Fibroblast of lung (primary cell): ENCODE results near the gene NR3C2. TPM values are rescaled to one million over a fixed set of nuclear protein-coding genes. Genes with fewer than 3 reads are reported as not detected.

Experiments
- DNase-seq, 2 donors: peaks; one replicate each; pipeline versions ENCODE4 v3.0.0 to v3.0.0-alpha.2; 2010; ENCODE audit warnings: low read depth in 2 of 2
- H2AFZ ChIP-seq: 2 replicates; pipeline ENCODE4 v1.5.1; 2012; ENCODE audit warnings: low read length, control low read depth, inconsistent platforms
- H3K27ac ChIP-seq: 2 replicates; pipeline ENCODE4 v1.5.1; 2011; ENCODE audit warnings: low read length, control low read depth; ENCODE audit not compliant: insufficient read depth
- H3K27me3 ChIP-seq: 2 replicates; pipeline ENCODE4 v1.5.1; 2011; ENCODE audit warnings: mild to moderate bottlenecking, low read length; ENCODE audit not compliant: control insufficient read depth, insufficient read depth
- H3K36me3 ChIP-seq: 2 replicates; pipeline ENCODE4 v1.5.1; 2011; ENCODE audit warnings: low read length; ENCODE audit not compliant: control insufficient read depth, insufficient read depth
- H3K4me1 ChIP-seq: 2 replicates; pipeline ENCODE4 v1.5.1; 2011; ENCODE audit warnings: low read length; ENCODE audit not compliant: control insufficient read depth, insufficient read depth; ENCODE audit errors: extremely low read depth
- H3K4me2 ChIP-seq: 2 replicates; pipeline ENCODE4 v1.5.1; 2011; ENCODE audit warnings: low read length, control low read depth; ENCODE audit not compliant: insufficient read depth; ENCODE audit errors: extremely low read depth
- H3K4me3 ChIP-seq, 4 experiments: fragments of 200-600 bp in 1 of 4; sonication (generic) in 1 of 4; replicated peaks in 1 of 4; 2 replicates each; pipeline ENCODE4 v1.5.1; 2011 to 2016; ENCODE audit warnings: low read length in 4 of 4, low read depth in 3 of 4, mild to moderate bottlenecking in 3 of 4, control low read depth in 2 of 4, inconsistent platforms in 1 of 4, mixed read lengths in 1 of 4; ENCODE audit not compliant: insufficient read depth in 1 of 4; ENCODE audit errors: control extremely low read depth in 1 of 4
- H3K79me2 ChIP-seq: 2 replicates; pipeline ENCODE4 v1.5.1; 2012; ENCODE audit warnings: mild to moderate bottlenecking, low read length, inconsistent platforms; ENCODE audit not compliant: control insufficient read depth, insufficient read depth
- H3K9ac ChIP-seq: 2 replicates; pipeline ENCODE4 v1.5.1; 2011; ENCODE audit warnings: mild to moderate bottlenecking, low read length, control low read depth; ENCODE audit not compliant: insufficient read depth
- H3K9me3 ChIP-seq: 2 replicates; pipeline ENCODE4 v1.5.1; 2012; ENCODE audit warnings: low read depth, low read length; ENCODE audit not compliant: control insufficient read depth, insufficient read depth
- H4K20me1 ChIP-seq: 2 replicates; pipeline ENCODE4 v1.5.1; 2011; ENCODE audit warnings: low read length; ENCODE audit not compliant: control insufficient read depth, insufficient read depth; ENCODE audit errors: extremely low read depth
- CTCF ChIP-seq, 2 donors: IDR thresholded peaks in 1 of 2; conservative IDR thresholded peaks in 1 of 2; 1 replicate in 1 of 2; 2 replicates in 1 of 2; pipeline ENCODE4 v1.5.1; 2011 to 2012; ENCODE audit warnings: low read length in 2 of 2, control low read depth in 1 of 2, inconsistent platforms in 1 of 2, low read depth in 1 of 2, mild to moderate bottlenecking in 1 of 2
- EZH2 ChIP-seq: IDR thresholded peaks from 2 replicates; pipeline ENCODE4 v1.5.1; 2012; ENCODE audit warnings: low read length, control low read depth, mild to moderate bottlenecking; ENCODE audit errors: missing control alignments
- polyA plus RNA-seq, 2 donors: library from polyadenylated mRNA; depleted of rRNA in 1 of 2; stranded (reverse) in 1 of 2; unstranded in 1 of 2; fragments of >200 nt; gene quantifications; 2 replicates each; pipeline ENCODE4 v1.2.1, GENCODE V29; 2011 to 2012; ENCODE audit warnings: missing spikeins in 1 of 2
- total RNA-seq: library from RNA; depleted of rRNA; stranded (reverse); fragments of >200 nt; gene quantifications from 2 replicates; pipeline ENCODE4 v1.2.1, GENCODE V29; 2014

Gene NR3C2
- total and polyA plus RNA-seq, 2 donors (not counting 1 experiment from before 2014, with no cell fraction given), result 1.9 to 7.4 TPM

- no peak overlapping the region for H3K4me3 ChIP-seq
- H2AFZ ChIP-seq, result no peak overlapping the region
- H3K4me1 ChIP-seq, result no peaks in the 10 kb centered on the region
- no peaks in the 10 kb centered on the region for H3K36me3 ChIP-seq
- H3K27ac ChIP-seq, result no peak overlapping the region
- no peak for DNase-seq
- no peaks in the 10 kb centered on the region for H4K20me1 ChIP-seq
- H3K9ac ChIP-seq, result no peak overlapping the region
- no peaks in the 10 kb centered on the region for H3K9me3 ChIP-seq
- H3K27me3 ChIP-seq, result no peaks in the 10 kb centered on the region
- TF ChIP-seq EZH2 (no peak), CTCF (conservative IDR thresholded peaks at IDR 0.05 in 1 of 2, IDR thresholded peaks at IDR 0.05 in 1 of 2; ENCODE audit: low read depth in 1 of 2, low read length in 2 of 2) (no peak)
- H3K79me2 ChIP-seq, result no peaks in the 10 kb centered on the region
- H3K4me2 ChIP-seq, result no peak overlapping the region
Measured at GRCh38 chr4:148266240-148266639, 176.0 kb downstream of the NR3C2 start.

- no peak for TF ChIP-seq CTCF (conservative IDR thresholded peaks at IDR 0.05 in 1 of 2, IDR thresholded peaks at IDR 0.05 in 1 of 2; ENCODE audit: low read depth in 1 of 2, low read length in 2 of 2)
- TF ChIP-seq EZH2, result no peak
- Histone ChIP-seq H4K20me1 (no peaks in the 10 kb centered on the region), H2AFZ (no peak overlapping the region), H3K36me3 (no peaks in the 10 kb centered on the region), H3K4me3 (no peak overlapping the region), H3K27ac (no peak overlapping the region), H3K27me3 (no peaks in the 10 kb centered on the region), H3K4me1 (no peaks in the 10 kb centered on the region), H3K9me3 (no peaks in the 10 kb centered on the region), H3K9ac (no peak overlapping the region), H3K79me2 (no peaks in the 10 kb centered on the region), H3K4me2 (no peak overlapping the region)
- no peak for DNase-seq
Measured at GRCh38 chr4:148265627-148266026, 176.6 kb downstream of the NR3C2 start.

GRCh38 chr4:148263802-148264201 lies 178.4 kb downstream of the NR3C2 start:
- TF ChIP-seq CTCF (conservative IDR thresholded peaks at IDR 0.05 in 1 of 2, IDR thresholded peaks at IDR 0.05 in 1 of 2; ENCODE audit: low read depth in 1 of 2, low read length in 2 of 2) (no peak), EZH2 (no peak)
- Histone ChIP-seq H3K9me3 (no peaks in the 10 kb centered on the region), H3K79me2 (no peaks in the 10 kb centered on the region), H3K4me1 (no peaks in the 10 kb centered on the region), H3K9ac (no peak overlapping the region), H2AFZ (no peak overlapping the region), H3K27ac (no peak overlapping the region), H3K4me2 (no peak overlapping the region), H3K27me3 (no peaks in the 10 kb centered on the region), H3K4me3 (no peak overlapping the region), H3K36me3 (no peaks in the 10 kb centered on the region), H4K20me1 (no peaks in the 10 kb centered on the region)
- no peak for DNase-seq
